GM21447 (cell line): Measurements from ENCODE around the gene NOA1.
"Not testable (repeated sequence)": the region's sequence is repeated elsewhere in the genome, so short reads cannot be mapped to it uniquely, and the experiment has no call there.

ENCODE experiments used
- ATAC-seq: cut with Tn5 transposase; IDR thresholded peaks from one replicate; pipeline ENCODE4 v1.9.1; 2021; ENCODE audit not compliant: unreplicated experiment

The NOA1 gene

GRCh38 chr4:56959100-56959499, 18.3 kb downstream of the NOA1 start:
- ATAC-seq = no peak

DNA sequence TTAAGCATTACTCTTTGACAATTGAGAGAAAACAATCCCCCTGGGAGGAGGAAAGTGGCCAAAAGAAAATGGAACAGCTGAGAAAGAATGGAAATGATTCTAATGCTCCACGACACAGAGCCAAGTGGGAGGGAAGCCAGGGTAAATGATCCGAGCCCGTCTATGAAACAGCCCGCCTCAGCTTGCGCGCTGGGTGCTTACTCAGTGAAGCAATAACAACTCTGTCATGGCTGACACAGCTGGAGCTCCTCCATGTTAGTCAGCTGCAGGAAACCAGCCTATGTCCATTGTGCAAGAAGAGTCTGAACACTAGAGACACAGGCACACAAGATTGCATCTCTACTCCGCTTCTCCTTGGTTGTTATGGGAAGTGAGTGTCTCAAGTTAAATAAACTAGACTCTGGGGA, 19.3 kb downstream of the NOA1 start:
- ATAC-seq = no peak

DNA sequence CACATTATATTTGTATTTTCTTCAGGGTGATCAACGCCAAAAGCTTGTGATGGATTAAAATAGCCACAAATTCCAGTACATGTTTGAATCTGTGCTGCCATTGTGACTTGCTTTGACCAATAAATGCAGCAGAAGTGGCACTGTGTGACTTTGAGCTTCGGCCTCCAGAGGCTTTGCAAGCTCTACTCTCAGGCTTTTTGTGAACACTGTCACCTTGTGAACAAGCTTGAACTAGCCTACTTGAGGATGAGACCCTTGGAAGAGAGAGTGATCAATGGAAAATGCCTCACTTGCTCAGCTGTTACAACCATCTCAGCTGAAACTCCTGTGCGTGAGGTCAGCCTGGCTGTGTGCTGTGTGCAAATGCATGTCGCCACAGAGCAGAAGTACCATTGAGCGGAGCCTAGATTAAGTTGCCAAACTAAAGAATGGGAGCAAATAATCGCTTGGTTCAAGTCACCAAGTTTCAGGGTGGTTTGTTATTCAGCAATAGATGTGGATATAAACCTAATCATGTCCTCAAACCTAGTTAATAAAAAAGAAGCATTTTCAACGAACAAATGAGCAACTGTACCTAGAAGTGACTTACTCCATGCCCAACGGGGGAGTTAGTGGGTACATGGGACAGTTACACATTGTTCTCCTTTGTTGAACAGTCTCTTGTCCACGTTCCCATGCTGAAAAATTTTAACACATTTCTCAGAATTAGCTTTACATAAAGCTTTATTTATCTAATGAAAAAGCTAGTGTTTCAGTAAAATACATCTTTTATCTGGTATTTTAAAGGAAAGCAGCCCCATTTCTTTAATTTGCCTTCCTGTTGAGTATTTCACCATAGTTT, 23.5 kb downstream of the NOA1 start:
- ATAC-seq = no peak

DNA sequence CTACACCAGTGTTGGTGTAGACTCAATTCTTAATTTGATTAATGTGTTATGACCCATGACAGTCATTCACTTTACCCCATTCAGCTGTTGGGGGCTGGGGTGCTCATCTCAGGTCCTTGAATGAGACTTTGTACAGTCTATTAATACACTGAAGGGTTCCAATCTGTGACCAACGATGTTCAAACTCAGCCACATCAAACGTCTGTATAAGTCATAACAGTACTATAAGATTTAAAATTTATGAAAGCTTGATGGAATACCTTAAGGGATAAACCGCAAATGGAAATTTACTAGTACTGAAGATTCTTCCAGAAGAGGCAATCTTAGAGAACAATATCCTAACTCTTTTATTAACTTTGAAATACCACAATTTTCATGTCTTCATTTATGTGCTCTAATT, 36.0 kb downstream of the NOA1 start:
- ATAC-seq = no peak

GRCh38 chr4:56940971-56941370, 36.4 kb downstream of the NOA1 start:
- ATAC-seq = no peak

DNA sequence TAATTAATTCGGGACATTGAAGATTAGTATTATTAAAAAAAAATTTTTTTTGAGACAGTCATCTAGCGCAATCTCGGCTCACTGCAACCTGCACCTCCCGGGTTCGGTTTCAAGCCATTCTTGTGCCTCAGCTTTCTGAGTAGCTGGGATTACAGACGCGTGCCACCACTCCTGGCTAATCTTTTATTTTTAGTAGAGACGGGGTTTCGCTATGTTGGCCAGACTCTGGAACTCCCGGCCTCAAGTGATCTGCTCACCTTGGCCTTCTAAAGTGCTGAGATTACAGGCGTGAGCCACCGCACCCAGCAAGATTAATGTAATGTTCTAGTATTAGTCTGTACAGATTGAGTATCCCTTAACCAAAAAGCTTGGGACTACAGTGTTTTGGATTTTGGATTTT, 37.0 kb downstream of the NOA1 start:
- ATAC-seq = no peak

DNA sequence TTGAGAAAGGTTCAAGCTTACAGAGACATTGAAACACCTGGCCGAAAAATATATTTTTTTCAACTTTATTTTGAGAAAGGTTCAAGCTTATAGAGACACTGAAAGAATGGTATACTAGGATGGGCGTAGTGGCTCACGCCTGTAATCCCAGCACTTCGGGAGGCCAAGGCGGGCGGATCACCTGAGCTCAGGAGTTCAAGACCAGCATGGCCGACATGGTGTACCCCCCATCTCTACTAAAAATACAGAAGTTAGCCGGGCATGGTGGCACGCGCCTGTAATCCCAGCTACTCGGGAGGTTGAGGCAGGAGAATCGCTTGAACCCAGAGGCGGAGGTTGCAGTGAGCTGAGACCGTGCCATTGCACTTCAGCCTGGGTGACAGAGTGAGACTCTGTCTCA, 37.6 kb downstream of the NOA1 start:
- ATAC-seq = not testable (repeated sequence)

DNA sequence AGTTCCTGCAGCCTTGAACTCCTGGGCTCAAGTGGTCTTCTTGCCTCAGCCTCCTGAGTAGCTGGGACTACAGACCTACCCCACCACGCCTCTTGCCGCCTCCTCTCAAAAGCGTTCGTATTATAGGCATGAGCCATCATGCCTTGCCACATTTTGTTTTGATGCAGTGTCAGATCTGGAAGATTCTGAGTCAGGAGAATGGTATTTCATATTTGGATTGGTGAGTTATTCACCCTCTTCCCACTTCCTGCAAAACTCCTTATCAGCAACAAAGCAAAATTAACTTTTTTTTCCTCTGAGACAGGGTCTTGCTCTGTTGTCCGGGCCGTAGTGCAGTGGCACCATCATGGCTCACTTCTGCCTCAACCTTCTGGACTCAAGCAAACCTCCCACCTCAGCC, 40.1 kb downstream of the NOA1 start:
- no peak for ATAC-seq

GRCh38 chr4:56931924-56932323, 45.5 kb downstream of the NOA1 start:
- ATAC-seq = no peak

DNA sequence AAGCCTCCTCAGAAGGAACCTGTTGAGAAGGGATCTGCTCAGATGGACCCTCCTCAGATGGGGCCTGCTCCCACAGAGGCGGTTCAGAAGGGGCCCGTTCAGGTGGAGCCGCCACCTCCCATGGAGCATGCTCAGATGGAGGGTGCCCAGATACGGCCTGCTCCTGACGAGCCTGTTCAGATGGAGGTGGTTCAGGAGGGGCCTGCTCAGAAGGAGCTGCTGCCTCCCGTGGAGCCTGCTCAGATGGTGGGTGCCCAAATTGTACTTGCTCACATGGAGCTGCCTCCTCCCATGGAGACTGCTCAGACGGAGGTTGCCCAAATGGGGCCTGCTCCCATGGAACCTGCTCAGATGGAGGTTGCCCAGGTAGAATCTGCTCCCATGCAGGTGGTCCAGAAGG, 46.8 kb downstream of the NOA1 start:
- ATAC-seq = no peak

GRCh38 chr4:56927196-56927595, 50.2 kb downstream of the NOA1 start:
- ATAC-seq = no peak

DNA sequence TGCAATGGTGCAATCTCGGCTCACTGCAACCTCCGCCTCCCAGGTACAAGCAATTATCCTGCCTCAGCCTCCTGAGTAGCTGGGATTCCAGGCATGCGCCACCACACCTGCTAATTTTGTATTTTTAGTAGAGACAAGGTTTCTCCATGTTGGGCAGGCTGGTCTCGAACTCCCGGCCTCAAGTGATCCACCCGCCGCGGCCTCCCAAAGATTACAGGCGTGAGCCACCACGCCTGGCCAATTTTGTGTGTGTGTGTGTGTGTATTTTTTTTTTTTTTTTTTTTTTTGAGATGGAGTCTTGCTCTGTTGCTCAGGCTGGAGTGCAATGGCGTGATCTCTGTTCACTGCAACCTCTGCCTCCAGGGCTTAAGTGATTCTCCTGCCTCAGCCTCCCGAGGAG, 62.4 kb downstream of the NOA1 start:
- not testable (repeated sequence) for ATAC-seq

DNA sequence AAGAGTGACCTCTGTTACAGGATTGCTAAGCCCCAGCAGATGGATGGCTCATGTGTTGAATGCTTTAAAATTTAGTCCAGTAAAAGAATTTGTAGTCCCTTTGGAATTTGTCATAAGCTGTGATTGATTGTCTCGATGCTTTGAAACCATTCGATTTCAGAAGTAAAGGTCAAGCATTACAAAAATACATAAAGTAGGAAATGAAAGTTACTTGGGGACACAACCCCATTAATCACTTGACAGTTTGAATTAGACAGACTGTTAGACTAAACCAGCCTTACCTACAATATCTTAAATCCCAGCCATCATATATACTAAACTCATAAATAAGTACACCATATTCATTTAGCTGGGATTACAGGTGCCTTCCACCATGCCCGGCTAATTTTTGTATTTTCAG, 63.1 kb downstream of the NOA1 start:
- no peak for ATAC-seq
